B cell (primary cell): ENCODE results near the gene BTBD17.

Source experiments
- EZH2 ChIP-seq: IDR thresholded peaks from 2 replicates; pipeline ENCODE4 v1.6.1; 2012; ENCODE audit warnings: borderline replicate concordance, low read depth, mild to moderate bottlenecking, moderate library complexity, low read length; ENCODE audit not compliant: insufficient read depth, poor library complexity, severe bottlenecking
- TF ChIP-seq, protein P1 (sequence below): fragments of 200-600 bp; IDR thresholded peaks from one replicate; pipeline ENCODE4 v1.8.0; 2022; ENCODE audit warnings: antibody characterized with exemption, mild to moderate bottlenecking

DNA sequence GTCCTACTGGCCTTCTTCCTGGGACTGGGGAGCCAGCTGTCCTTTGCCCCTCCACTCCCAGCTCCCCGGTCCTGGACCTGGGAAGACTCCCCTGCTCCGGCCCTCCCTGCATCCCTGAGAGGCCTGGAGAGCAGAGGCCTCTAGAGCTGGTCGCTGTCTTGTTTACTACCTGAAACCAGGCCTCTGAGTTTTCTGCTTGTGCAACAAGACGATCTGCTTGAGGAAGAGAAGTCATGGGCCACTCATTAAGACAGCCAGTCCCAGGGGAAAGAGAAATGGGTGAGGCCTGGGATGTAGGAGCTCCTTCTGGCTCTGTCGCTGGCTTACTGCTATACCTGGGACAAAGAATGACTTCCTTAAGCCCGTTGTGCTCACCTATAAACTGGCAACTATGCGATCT, 40.4 kb upstream of the BTBD17 start:
- TF ChIP-seq, protein P1, sequence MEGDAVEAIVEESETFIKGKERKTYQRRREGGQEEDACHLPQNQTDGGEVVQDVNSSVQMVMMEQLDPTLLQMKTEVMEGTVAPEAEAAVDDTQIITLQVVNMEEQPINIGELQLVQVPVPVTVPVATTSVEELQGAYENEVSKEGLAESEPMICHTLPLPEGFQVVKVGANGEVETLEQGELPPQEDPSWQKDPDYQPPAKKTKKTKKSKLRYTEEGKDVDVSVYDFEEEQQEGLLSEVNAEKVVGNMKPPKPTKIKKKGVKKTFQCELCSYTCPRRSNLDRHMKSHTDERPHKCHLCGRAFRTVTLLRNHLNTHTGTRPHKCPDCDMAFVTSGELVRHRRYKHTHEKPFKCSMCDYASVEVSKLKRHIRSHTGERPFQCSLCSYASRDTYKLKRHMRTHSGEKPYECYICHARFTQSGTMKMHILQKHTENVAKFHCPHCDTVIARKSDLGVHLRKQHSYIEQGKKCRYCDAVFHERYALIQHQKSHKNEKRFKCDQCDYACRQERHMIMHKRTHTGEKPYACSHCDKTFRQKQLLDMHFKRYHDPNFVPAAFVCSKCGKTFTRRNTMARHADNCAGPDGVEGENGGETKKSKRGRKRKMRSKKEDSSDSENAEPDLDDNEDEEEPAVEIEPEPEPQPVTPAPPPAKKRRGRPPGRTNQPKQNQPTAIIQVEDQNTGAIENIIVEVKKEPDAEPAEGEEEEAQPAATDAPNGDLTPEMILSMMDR: no peak
- no peak for TF ChIP-seq EZH2
